H1 (cell line): ENCODE measurements around the gene CAMTA1.

Experiments used
- BACH1 ChIP-seq: IDR thresholded peaks from 2 replicates; pipeline ENCODE4 v1.6.1; 2012; ENCODE audit warnings: low read length, improper control_type of control experiment
- CBX5 ChIP-seq: fragments of 300-800, 300-1000 bp; sonication (generic); IDR thresholded peaks from 2 replicates; pipeline ENCODE4 v1.7.1; 2016; ENCODE audit warnings: antibody characterized with exemption, low read length, low read depth
- CREB1 ChIP-seq: IDR thresholded peaks from 2 replicates; pipeline ENCODE4 v1.6.1; 2012; ENCODE audit warnings: inconsistent platforms
- EZH2 ChIP-seq: fragments of 200-600 bp; sonication (generic); IDR thresholded peaks from 2 replicates; pipeline ENCODE4 v1.7.1; 2012; ENCODE audit warnings: low read depth, mild to moderate bottlenecking, moderate library complexity, low read length, inconsistent platforms; ENCODE audit not compliant: severe bottlenecking
- FOSL1 ChIP-seq: IDR thresholded peaks from 2 replicates; pipeline ENCODE4 v1.6.1; 2011; ENCODE audit warnings: mild to moderate bottlenecking, low read depth, low read length, moderate library complexity; ENCODE audit not compliant: insufficient read depth
- JUN ChIP-seq: IDR thresholded peaks from 2 replicates; pipeline ENCODE4 v1.6.1; 2011; ENCODE audit warnings: low read depth, mild to moderate bottlenecking, improper control_type of control experiment, low read length
- NRF1 ChIP-seq: IDR thresholded peaks from 2 replicates; pipeline ENCODE4 v1.6.1; 2011; ENCODE audit warnings: mild to moderate bottlenecking, low read depth, low read length, improper control_type of control experiment
- POLR2A ChIP-seq, 2 experiments: IDR thresholded peaks; 1 replicate in 1 of 2; 2 replicates in 1 of 2; pipeline ENCODE4 v1.6.1; 2011; ENCODE audit warnings: low read depth in 2 of 2, low read length in 2 of 2, mild to moderate bottlenecking in 2 of 2; ENCODE audit errors: control extremely low read depth in 1 of 2
- POLR2AphosphoS5 ChIP-seq: IDR thresholded peaks from 2 replicates; pipeline ENCODE4 v1.6.1; 2011; ENCODE audit warnings: low read depth, low read length
- RFX5 ChIP-seq: IDR thresholded peaks from 2 replicates; pipeline ENCODE4 v1.6.1; 2011; ENCODE audit warnings: low read depth, low read length, improper control_type of control experiment, borderline replicate concordance
- YY1 ChIP-seq: IDR thresholded peaks from 2 replicates; pipeline ENCODE4 v1.6.1; 2011; ENCODE audit warnings: low read depth, mild to moderate bottlenecking, low read length
- TF ChIP-seq, protein P1 (sequence below), 3 experiments: IDR thresholded peaks; 1 replicate in 2 of 3; 2 replicates in 1 of 3; pipeline versions ENCODE4 v1.5.1 to v1.6.1; 2011; ENCODE audit warnings: low read length in 3 of 3, mild to moderate bottlenecking in 3 of 3, inconsistent platforms in 2 of 3, low read depth in 1 of 3, moderate library complexity in 1 of 3; ENCODE audit not compliant: insufficient read depth in 1 of 3; ENCODE audit errors: control extremely low read depth in 1 of 3
- TF ChIP-seq, protein P2 (sequence below): IDR thresholded peaks from 2 replicates; pipeline ENCODE4 v1.6.1; 2012; ENCODE audit warnings: inconsistent platforms
- TF ChIP-seq, protein P3 (sequence below): IDR thresholded peaks from 2 replicates; pipeline ENCODE4 v1.6.1; 2011; ENCODE audit warnings: low read depth, mild to moderate bottlenecking, low read length; ENCODE audit not compliant: insufficient read depth

DNA sequence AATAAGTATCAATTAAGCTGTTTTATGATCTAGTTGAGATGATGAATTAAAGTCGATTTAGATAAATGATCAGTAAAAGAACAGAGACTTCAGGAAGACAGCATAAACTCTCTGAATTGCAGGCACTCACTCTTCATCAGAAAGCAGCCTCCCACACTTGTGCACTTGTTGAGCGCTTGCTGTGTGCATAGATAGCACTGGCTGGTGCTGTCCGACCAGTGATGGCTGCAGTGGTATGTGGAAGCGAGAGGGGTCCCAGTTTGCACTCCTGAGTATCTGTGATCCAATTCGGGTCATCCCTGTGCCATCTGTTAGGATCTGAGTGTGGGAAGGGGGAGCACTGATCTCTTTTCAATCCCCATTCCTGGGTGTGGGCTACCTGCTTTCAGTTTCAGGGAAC is 137.8 kb downstream of the CAMTA1 start:
- TF ChIP-seq FOSL1 (no peak), BACH1 (no peak), YY1 (no peak), RFX5 (no peak), NRF1 (no peak), POLR2AphosphoS5 (no peak), POLR2A (IDR thresholded peaks at IDR 0.05; ENCODE audit: control extremely low read depth in 1 of 2, low read depth in 2 of 2, low read length in 2 of 2) (no peak), JUN (no peak), CBX5 (no peak), EZH2 (no peak), CREB1 (no peak)
- TF ChIP-seq, protein P1, sequence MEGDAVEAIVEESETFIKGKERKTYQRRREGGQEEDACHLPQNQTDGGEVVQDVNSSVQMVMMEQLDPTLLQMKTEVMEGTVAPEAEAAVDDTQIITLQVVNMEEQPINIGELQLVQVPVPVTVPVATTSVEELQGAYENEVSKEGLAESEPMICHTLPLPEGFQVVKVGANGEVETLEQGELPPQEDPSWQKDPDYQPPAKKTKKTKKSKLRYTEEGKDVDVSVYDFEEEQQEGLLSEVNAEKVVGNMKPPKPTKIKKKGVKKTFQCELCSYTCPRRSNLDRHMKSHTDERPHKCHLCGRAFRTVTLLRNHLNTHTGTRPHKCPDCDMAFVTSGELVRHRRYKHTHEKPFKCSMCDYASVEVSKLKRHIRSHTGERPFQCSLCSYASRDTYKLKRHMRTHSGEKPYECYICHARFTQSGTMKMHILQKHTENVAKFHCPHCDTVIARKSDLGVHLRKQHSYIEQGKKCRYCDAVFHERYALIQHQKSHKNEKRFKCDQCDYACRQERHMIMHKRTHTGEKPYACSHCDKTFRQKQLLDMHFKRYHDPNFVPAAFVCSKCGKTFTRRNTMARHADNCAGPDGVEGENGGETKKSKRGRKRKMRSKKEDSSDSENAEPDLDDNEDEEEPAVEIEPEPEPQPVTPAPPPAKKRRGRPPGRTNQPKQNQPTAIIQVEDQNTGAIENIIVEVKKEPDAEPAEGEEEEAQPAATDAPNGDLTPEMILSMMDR (IDR thresholded peaks at IDR 0.05; ENCODE audit: control extremely low read depth in 1 of 3, insufficient read depth in 1 of 3, low read depth in 1 of 3, low read length in 3 of 3) = no peak
- TF ChIP-seq, protein P2, sequence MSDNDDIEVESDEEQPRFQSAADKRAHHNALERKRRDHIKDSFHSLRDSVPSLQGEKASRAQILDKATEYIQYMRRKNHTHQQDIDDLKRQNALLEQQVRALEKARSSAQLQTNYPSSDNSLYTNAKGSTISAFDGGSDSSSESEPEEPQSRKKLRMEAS = no peak
- TF ChIP-seq, protein P3, sequence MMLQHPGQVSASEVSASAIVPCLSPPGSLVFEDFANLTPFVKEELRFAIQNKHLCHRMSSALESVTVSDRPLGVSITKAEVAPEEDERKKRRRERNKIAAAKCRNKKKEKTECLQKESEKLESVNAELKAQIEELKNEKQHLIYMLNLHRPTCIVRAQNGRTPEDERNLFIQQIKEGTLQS = no peak
